NCI-H2171 treated with DMSO at 0.1 percent for 48 hours (cell line): Measurements from ENCODE around the gene RHOB.
"Not testable (repeated sequence)": the region's sequence is repeated elsewhere in the genome, so short reads cannot be mapped to it uniquely, and the experiment has no call there.

Experiments
- DNase-seq: peaks from one replicate; lab custom pipeline; 2025; lab: John Stamatoyannopoulos, UW

RHOB gene

DNA sequence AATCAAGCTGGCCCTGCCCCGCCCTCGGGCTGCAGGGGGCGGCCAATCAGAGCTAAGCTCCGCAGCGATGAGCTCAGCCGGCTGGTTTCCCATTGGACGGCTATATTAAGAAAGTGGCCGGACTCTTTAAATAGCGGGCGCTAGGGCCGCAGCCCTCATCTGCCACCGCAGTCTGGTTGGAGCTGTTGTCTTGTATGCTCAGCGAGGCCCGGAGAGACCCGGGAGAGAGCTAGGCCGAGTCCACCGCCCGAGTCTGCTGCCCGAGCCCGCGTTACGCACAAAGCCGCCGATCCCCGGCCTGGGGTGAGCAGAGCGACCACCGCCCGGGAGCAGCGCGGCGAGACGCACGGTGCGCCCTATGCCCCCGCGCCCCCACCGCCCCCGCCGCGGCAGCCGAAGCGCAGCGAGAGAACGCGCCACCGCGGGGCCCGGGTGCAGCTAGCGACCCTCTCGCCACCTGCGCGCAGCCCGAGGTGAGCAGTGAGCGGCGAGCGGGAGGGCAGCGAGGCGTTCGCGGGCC is at the start of gene RHOB:
Gene RHOB, plus strand, starts transcription at position 158 of the 520 bp plus-strand sequence. CDS start 392 bp downstream, outside the sequence.
- peak; percentile 98 for DNase-seq

DNA sequence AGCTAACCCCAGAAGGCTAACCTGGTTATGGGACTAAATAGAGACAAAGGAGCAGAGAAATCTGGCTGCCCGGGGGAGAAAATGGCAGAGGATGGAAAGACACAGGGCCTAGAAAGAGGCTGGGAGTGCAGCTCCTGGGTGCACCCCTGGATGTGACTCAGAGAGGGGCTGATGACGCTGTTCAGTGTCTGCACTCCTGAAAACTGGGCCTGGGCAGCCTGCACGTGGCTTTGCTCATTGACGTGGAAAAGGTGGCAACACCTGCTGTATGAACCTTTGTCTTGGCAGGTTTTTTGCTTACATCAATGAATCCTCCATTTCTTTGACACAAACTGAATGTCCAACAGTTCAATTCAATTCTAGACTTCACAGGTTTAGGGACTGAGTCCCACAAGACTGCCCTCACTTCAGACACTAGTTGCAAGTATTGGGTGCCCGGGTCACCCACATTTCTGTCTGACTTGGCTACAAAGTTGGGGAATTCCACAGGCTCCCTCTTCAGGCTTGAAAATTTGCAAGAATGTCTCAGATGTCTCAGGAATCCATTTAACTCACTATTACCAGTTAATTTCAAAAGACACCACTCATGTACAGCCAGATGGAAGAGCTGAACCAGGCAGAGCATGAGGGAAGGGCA is 48.9 kb upstream of the RHOB start:
- DNase-seq: no peak

- DNase-seq: no peak
These were observed 47.8 kb upstream of the RHOB start for GRCh38 chr2:20398956-20399567.

DNA sequence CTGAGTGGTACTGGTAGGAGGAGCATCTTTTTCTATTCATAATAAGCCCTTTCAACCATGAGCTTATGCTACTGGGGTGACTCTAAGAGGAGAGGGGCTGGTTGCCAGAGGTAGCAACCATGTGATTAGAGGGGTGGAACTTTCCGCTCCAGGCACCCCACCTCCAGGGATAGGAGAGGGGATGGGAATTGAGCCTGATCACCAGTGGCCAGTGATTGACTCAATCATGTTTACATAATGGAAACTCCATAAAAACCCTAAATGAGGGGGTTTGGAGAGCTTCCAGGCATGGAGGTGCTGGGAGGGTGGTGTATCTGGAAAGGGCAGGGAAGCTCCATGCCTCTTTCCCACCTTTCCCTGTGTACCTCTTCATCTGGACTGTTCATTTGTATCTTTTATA is 46.6 kb upstream of the RHOB start:
- DNase-seq: no peak

DNA sequence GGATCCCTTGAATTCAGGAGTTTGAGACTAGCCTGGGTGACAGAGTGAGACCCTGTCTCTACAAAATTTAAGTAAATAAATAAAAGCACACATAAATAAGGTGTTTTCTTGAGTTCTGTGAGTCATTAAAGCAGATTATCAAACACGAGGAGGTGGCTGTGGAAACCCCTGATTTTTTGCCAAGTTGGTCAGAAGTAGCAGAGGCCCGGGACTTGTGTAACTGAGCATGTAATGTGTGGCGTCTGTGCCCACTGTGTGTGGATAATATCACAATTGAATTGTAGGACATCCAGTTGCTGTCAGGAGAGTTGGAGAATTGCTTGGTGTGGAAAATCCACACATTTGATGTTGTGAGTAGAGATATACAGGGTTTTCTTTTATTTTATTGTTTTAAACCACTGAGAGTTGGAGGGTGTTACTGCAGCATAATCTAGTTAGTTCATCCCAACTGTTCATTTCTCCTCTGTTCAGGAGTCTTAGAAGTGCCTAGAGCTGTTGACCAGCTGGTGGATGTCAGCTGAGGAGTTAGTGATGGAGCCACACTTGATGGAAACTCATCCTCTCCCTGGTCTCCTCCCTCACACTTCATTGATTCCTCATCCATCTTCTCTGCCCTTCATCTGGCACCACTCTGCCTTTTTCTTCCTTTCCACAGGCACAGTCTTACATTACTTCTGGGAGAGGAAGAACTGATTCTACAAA is 45.9 kb upstream of the RHOB start:
- DNase-seq: no peak

- no peak for DNase-seq
These were observed 45.4 kb upstream of the RHOB start for GRCh38 chr2:20401489-20401835.

GRCh38 chr2:20403774-20404312 is 43.0 kb upstream of the RHOB start:
- no peak for DNase-seq

- DNase-seq: no peak
These were observed 41.9 kb upstream of the RHOB start for GRCh38 chr2:20404950-20405349.

DNA sequence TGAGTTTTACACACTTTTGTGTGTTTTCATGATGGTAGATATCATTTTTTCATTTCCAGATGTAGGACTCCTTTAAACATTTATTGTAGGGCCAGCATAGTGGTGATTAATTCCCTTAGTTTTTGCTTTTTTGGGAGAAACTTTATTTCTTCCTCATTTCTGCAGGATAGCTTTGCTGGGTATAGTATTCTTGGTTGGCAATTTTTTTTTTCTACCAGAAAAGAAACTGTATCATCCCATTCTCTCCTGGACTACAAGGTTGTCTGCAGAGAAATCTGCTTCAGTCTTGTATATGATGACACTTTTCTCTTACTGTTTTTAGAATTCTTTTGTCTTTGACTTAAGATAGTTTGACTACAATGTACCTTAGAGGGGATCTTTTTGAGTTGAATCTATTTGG is 37.8 kb upstream of the RHOB start:
- DNase-seq: no peak

- DNase-seq: no peak
These were observed 36.2 kb upstream of the RHOB start for GRCh38 chr2:20410556-20411277.

GRCh38 chr2:20411361-20411894 is 35.4 kb upstream of the RHOB start:
- DNase-seq: peak; percentile 72

- no peak for DNase-seq
These were observed 32.1 kb upstream of the RHOB start for GRCh38 chr2:20414806-20415205.

- peak; percentile 55 for DNase-seq
These were observed 31.4 kb upstream of the RHOB start for GRCh38 chr2:20415511-20415918.

- no peak for DNase-seq
These were observed 30.2 kb upstream of the RHOB start for GRCh38 chr2:20416723-20417122.

GRCh38 chr2:20417230-20417821 is 29.5 kb upstream of the RHOB start:
- not testable (repeated sequence) for DNase-seq

- no peak for DNase-seq
These were observed 28.4 kb upstream of the RHOB start for GRCh38 chr2:20418519-20418918.

- no peak for DNase-seq
These were observed 27.8 kb upstream of the RHOB start for GRCh38 chr2:20419007-20419576.

GRCh38 chr2:20419752-20420151 is 27.1 kb upstream of the RHOB start:
- no peak for DNase-seq

GRCh38 chr2:20421336-20421987 is 25.4 kb upstream of the RHOB start:
- no peak for DNase-seq

DNA sequence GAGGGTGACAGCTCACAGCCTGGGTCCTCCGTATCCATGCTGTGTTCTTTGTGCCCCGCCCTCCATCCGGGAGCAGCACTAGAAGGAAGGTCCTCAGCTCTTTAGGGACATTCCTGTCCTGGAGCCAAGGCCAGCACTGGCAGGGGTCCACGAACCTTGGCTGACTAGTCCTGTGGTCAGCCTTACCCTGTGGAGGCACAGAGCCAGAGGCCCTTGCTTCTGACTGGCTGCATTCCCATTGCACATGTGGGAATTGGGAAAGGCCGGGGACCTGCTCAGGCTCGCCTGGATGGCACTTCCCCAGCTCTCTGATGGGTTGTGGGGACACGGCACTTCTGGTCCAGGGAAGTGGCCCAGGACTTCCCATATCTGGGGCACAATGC is 24.9 kb upstream of the RHOB start:
- DNase-seq: no peak
